Astrocyte of the spinal cord (primary cell): ENCODE data around the gene OR4Q3.
"Not testable (repeated sequence)": the region's sequence is repeated elsewhere in the genome, so short reads cannot be mapped to it uniquely, and the experiment has no call there.

ENCODE experiments used
- DNase-seq: peaks from one replicate; pipeline ENCODE4 v3.0.0; 2011; ENCODE audit warnings: low read depth, low spot score
- H3K4me3 ChIP-seq: 2 replicates; pipeline ENCODE4 v1.5.1; 2011; ENCODE audit warnings: low read depth, mild to moderate bottlenecking, low read length, moderate library complexity
- in situ Hi-C: cut with HindIII; loops from 2 replicates; pipeline ENCODE4 v1.10.0; 2017; ENCODE audit warnings: low sequenced_read_pairs
- TF ChIP-seq, protein P1 (sequence below): IDR thresholded peaks from 2 replicates; pipeline ENCODE4 v1.5.1; 2012; ENCODE audit warnings: low read depth, mild to moderate bottlenecking, low read length, inconsistent platforms

OR4Q3 gene

DNA sequence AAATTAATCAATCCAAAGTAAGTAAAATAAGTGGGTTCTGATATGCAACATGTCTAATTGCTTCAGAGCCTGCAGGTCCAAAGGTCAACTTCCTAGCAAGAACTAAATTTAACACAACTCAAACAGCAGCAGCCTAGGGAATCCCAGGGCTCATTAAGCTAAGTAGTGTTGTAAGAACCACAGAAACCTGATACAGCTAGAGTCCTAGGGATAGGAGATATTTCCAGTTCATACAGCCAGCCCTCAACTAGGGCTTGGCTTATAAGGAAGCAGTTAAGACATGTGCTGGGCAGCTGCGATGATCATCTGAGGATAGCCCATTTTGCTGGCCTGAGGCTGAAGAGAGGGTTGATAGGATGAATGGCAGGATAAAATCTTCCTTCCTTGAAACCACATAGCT, at the start of gene OR4Q3:
Gene OR4Q3 (plus strand): TSS at position 316 of the 400 bp plus-strand sequence.
- TF ChIP-seq, protein P1, sequence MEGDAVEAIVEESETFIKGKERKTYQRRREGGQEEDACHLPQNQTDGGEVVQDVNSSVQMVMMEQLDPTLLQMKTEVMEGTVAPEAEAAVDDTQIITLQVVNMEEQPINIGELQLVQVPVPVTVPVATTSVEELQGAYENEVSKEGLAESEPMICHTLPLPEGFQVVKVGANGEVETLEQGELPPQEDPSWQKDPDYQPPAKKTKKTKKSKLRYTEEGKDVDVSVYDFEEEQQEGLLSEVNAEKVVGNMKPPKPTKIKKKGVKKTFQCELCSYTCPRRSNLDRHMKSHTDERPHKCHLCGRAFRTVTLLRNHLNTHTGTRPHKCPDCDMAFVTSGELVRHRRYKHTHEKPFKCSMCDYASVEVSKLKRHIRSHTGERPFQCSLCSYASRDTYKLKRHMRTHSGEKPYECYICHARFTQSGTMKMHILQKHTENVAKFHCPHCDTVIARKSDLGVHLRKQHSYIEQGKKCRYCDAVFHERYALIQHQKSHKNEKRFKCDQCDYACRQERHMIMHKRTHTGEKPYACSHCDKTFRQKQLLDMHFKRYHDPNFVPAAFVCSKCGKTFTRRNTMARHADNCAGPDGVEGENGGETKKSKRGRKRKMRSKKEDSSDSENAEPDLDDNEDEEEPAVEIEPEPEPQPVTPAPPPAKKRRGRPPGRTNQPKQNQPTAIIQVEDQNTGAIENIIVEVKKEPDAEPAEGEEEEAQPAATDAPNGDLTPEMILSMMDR, result no peak
- no peak within 1 kb of the TSS for H3K4me3 ChIP-seq
- in situ Hi-C loops, result no loop called here
- no peak for DNase-seq

GRCh38 chr14:19729359-19729758, 14.0 kb upstream of the OR4Q3 start:
- TF ChIP-seq, protein P1, result no peak
- in situ Hi-C loops, result no loop called here
- DNase-seq, result no peak
- H3K4me3 ChIP-seq, result no peak overlapping the region

DNA sequence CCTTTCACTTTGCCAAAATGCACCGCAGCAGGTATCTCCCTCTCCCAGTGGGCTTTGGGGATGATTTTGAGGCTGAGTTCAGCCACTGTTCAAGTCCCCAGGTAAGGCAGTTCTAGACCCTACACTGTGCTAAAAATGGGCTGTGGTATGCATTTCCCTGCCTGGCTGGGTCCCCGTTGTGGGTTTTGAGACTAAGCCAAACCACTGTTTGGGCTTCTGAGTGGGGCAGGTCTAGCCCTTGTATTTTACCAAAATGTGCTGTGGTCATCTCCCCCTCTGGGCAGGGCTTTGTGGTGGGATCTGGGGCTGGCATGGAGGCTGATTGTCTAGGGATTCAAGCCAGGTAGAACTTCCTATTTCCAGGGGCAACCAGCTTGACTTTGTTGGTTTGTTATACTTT, 13.6 kb upstream of the OR4Q3 start:
- no peak overlapping the region for H3K4me3 ChIP-seq
- no peak for DNase-seq

DNA sequence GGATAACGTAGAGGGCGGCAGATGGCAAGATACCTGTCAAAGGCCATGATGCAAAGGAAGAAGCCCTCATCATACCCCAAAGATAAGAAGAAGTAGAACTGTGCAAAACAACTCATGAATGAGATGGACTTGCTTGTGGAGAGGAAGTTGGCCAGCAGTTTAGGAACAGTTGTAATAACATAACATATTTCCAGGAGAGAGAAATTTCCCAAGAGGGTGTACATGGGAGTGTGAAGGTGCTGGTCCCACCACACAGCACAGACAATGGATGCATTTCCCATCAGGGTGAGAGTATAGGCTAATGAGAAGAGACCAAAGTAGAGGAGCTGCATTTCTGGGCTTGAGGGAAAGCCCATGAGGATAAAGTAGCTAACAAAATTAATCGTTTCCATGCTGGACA, 9.5 kb upstream of the OR4Q3 start:
- DNase-seq, in situ Hi-C loops: not testable (repeated sequence)

More for the DNA sequence above, 13.6 kb upstream of the OR4Q3 start:
- in situ Hi-C loops, result no loop called here
- TF ChIP-seq, protein P1, result no peak

GRCh38 chr14:19752316-19752715, 8.9 kb downstream of the OR4Q3 start:
- DNase-seq, H3K4me3 ChIP-seq, in situ Hi-C loops: not testable (repeated sequence)

More for the DNA sequence above, 9.5 kb upstream of the OR4Q3 start:
- H3K4me3 ChIP-seq, result not testable (repeated sequence)

DNA sequence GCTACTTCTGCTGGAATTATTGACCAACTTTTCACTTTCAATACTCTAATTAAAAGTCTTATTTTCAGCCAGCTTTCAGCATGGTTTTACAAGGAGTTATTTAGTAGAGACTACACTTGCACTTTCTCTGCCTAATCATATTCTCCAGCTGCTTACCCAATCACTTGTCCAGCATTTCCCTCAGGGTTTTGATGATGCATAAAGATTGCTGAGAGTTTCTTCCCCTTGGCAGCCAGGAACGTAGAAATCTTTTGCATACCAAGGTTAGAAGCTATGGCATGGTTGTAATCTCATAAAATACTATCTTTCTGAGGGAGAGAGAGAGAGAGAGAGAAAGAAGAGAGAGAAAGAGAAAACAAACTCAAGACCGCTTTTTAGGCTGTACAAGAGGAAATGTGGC, 10.8 kb downstream of the OR4Q3 start:
- no peak for DNase-seq
- in situ Hi-C loops, result no loop called here
- TF ChIP-seq, protein P1, result no peak
- H3K4me3 ChIP-seq, result no peak overlapping the region

- in situ Hi-C loops, DNase-seq: not testable (repeated sequence)
These were observed 28.1 kb downstream of the OR4Q3 start for GRCh38 chr14:19771491-19771890.

GRCh38 chr14:19771895-19772430, 28.6 kb downstream of the OR4Q3 start:
- H3K4me3 ChIP-seq, result no peak overlapping the region
- in situ Hi-C loops, result no loop called here
- DNase-seq, result no peak
- TF ChIP-seq, protein P1, result no peak

More at GRCh38 chr14:19771491-19771890, 28.1 kb downstream of the OR4Q3 start:
- not testable (repeated sequence) for H3K4me3 ChIP-seq

DNA sequence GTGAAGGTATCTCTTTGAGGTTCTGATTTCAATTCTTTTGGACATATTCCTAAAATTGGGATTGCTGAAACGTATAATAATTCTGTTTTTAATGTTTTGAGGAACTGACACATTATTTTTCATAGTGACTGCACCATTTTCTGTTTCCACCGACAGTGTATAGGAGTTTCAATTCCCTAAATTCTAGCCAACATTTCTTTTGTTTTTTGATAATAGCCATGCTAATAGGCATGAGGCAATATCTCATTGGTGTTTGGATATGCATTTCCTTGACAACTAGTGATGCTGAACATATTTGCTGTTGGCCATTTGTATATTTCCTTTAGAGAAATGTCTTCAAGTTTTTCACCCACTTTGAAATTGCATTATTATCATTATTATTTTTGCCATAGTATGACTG, 29.1 kb downstream of the OR4Q3 start:
- DNase-seq, in situ Hi-C loops, H3K4me3 ChIP-seq: not testable (repeated sequence)

DNA sequence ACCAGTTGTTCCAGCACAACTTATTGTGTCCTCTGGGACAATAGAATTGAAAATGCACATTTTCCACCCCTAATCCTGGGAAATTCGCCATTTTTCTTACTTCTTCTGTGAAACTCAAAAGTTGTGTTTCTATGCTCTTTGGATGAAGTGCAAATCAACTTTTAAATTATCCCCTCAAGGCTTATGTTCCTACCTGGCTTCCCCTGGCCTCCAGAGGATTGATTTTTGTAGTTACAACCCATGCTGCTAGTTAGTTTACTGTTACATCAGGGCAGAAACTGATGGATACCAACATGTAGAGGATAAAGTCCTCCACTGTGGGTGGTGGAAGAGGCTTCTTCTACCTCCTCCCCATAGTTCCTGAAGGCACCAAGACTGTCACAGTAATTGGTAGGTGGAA, 29.8 kb downstream of the OR4Q3 start, which contains the start of gene OR4M1:
Gene OR4M1 (plus strand): TSS at position 301 of the 400 bp plus-strand sequence. CDS start 6,819 bp downstream, outside the sequence.
- DNase-seq, in situ Hi-C loops, H3K4me3 ChIP-seq: not testable (repeated sequence)
